SU-DHL-6 (cell line): ENCODE measurements around the gene MBP.

Experiments used
- H2AFZ ChIP-seq: fragments of 200-600 bp; sonication (generic); 2 replicates; pipeline ENCODE4 v1.6.1; 2014; ENCODE audit warnings: low read depth, mild to moderate bottlenecking, moderate library complexity, mixed read lengths, antibody characterized with exemption, low read length; ENCODE audit not compliant: severe bottlenecking
- H3F3A ChIP-seq: fragments of 200-600 bp; shearing (Covaris generic); 2 replicates; pipeline ENCODE4 v1.6.0; 2016; ENCODE audit warnings: antibody characterized with exemption, mild to moderate bottlenecking; ENCODE audit not compliant: insufficient read depth
- H3K27ac ChIP-seq: fragments of 200-600 bp; sonication (generic); 2 replicates; pipeline ENCODE4 v1.5.1; 2016; ENCODE audit warnings: low read depth, mild to moderate bottlenecking, low read length, moderate library complexity, mixed read lengths
- H3K27me3 ChIP-seq: fragments of 200-600 bp; sonication (generic), shearing (Covaris generic); 2 replicates; pipeline ENCODE4 v1.6.0; 2014; ENCODE audit warnings: mild to moderate bottlenecking, low read length
- H3K36me3 ChIP-seq: fragments of 200-600 bp; sonication (generic); 2 replicates; pipeline ENCODE4 v1.6.1; 2014; ENCODE audit warnings: mild to moderate bottlenecking, low read length, mixed read lengths
- H3K4me2 ChIP-seq: fragments of 300-600, 200-600 bp; shearing (Covaris generic), sonication (generic); 2 replicates; pipeline ENCODE4 v1.6.0; 2014; ENCODE audit warnings: low read length, low read depth, mild to moderate bottlenecking; ENCODE audit not compliant: poor library complexity, severe bottlenecking
- H3K4me3 ChIP-seq: fragments of 200-600 bp; sonication (generic); 2 replicates; pipeline ENCODE4 v1.5.1; 2014; ENCODE audit warnings: antibody characterized with exemption, low read length, mild to moderate bottlenecking, mixed read lengths; ENCODE audit not compliant: insufficient read depth, poor library complexity, severe bottlenecking
- H3K79me2 ChIP-seq: fragments of 200-600 bp; sonication (generic); 2 replicates; pipeline ENCODE4 v1.6.1; 2014; ENCODE audit warnings: mild to moderate bottlenecking, low read length, moderate library complexity; ENCODE audit not compliant: insufficient read depth
- H3K9ac ChIP-seq: fragments of 200-600 bp; sonication (generic); 2 replicates; pipeline ENCODE4 v1.7.0; 2014; ENCODE audit warnings: mild to moderate bottlenecking, low read length
- H3K9me2 ChIP-seq: fragments of 200-600 bp; sonication (generic); replicated peaks from 2 replicates; pipeline ENCODE4 v1.6.1; 2014; ENCODE audit warnings: low read length; ENCODE audit not compliant: insufficient read depth
- H3K9me3 ChIP-seq: fragments of 200-600 bp; sonication (generic); 2 replicates; pipeline ENCODE4 v1.6.1; 2014; ENCODE audit warnings: low read length, mixed read lengths; ENCODE audit not compliant: insufficient read depth
- H4K20me1 ChIP-seq: fragments of 200-600 bp; sonication (generic); 2 replicates; pipeline ENCODE4 v1.6.1; 2014; ENCODE audit warnings: low read depth, mild to moderate bottlenecking, antibody characterized with exemption, low read length, moderate library complexity, mixed read lengths
- EZH2phosphoT487 ChIP-seq: fragments of 200-600 bp; sonication (generic), shearing (Covaris generic); conservative IDR thresholded peaks from 2 replicates; pipeline ENCODE4 v1.6.1; 2018; ENCODE audit warnings: mild to moderate bottlenecking, antibody characterized with exemption, low read length, moderate library complexity, mixed read lengths
- TF ChIP-seq, protein P1 (sequence below): fragments of 200-600 bp; sonication (generic); IDR thresholded peaks from one replicate; pipeline ENCODE4 v1.5.1; 2017; ENCODE audit warnings: antibody characterized with exemption, mild to moderate bottlenecking, low read length, moderate library complexity; ENCODE audit not compliant: insufficient read depth, poor library complexity, severe bottlenecking

MBP gene

DNA sequence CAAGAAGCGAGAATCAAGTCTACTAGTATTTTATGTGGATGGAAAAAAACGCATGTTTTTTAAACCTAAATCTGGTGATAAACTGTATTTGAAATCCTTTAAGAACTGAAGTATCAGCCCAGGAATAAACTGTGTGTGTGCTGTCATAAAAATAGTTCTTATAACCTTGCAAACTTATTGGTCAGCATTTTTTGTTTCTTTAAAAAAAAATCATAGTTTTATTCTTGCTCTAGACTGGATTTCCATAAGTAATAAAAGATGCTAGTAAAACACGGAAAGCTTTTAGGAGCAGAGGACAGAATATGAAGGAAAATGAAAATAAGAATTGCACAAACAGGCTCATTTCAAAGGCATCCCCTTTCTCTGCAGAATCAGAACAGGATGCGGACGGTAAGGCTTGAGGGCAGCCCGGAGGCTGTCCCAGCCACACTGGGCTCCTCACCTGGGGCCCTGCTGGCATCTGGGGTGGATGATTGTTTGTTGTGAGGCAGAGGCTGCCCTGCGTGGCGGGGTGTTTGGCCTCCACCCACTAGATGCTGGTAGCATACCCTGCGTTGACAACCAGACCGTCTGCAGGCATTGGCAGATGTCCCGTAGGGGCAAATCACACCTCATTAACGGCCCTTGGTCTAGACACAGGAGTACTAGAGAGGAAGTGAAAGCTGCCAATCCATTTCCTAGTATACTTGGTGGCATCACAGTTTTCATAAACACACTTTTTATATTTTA lies 52.5 kb downstream of the MBP start:
- H3K4me3 ChIP-seq, result peak overlapping the region; percentile 2
- TF ChIP-seq, protein P1, sequence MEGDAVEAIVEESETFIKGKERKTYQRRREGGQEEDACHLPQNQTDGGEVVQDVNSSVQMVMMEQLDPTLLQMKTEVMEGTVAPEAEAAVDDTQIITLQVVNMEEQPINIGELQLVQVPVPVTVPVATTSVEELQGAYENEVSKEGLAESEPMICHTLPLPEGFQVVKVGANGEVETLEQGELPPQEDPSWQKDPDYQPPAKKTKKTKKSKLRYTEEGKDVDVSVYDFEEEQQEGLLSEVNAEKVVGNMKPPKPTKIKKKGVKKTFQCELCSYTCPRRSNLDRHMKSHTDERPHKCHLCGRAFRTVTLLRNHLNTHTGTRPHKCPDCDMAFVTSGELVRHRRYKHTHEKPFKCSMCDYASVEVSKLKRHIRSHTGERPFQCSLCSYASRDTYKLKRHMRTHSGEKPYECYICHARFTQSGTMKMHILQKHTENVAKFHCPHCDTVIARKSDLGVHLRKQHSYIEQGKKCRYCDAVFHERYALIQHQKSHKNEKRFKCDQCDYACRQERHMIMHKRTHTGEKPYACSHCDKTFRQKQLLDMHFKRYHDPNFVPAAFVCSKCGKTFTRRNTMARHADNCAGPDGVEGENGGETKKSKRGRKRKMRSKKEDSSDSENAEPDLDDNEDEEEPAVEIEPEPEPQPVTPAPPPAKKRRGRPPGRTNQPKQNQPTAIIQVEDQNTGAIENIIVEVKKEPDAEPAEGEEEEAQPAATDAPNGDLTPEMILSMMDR, result no peak
- TF ChIP-seq EZH2phosphoT487, result no peak
- no peaks in the 10 kb centered on the region for H3K9me3 ChIP-seq
- no peak overlapping the region for H2AFZ ChIP-seq
- no peaks in the 10 kb centered on the region for H3K9me2 ChIP-seq
- peaks cover 87% of the 10 kb centered on the region for H3K79me2 ChIP-seq
- H3F3A ChIP-seq, result peaks cover 34% of the 10 kb centered on the region
- 0 out of 2 replicates have a peak, but pooled peaks cover 3% of the 10 kb centered on the region for H4K20me1 ChIP-seq
- no peaks in the 10 kb centered on the region for H3K27me3 ChIP-seq
- H3K27ac ChIP-seq, result peak overlapping the region; percentile 90
- H3K9ac ChIP-seq, result peak overlapping the region; percentile 34
- peak overlapping the region; percentile 69 for H3K4me2 ChIP-seq
- no peaks in the 10 kb centered on the region for H3K36me3 ChIP-seq

- peaks cover 26% of the 10 kb centered on the region for H3F3A ChIP-seq
- peak overlapping the region; percentile 90 for H3K27ac ChIP-seq
- no peak overlapping the region for H2AFZ ChIP-seq
- TF ChIP-seq, protein P1, result no peak
- no peak for TF ChIP-seq EZH2phosphoT487
- H3K4me3 ChIP-seq, result no peak overlapping the region
- H3K36me3 ChIP-seq, result no peaks in the 10 kb centered on the region
- no peaks in the 10 kb centered on the region for H3K27me3 ChIP-seq
- H3K9me3 ChIP-seq, result no peaks in the 10 kb centered on the region
- H3K4me2 ChIP-seq, result no peak overlapping the region
- peaks cover 87% of the 10 kb centered on the region for H3K79me2 ChIP-seq
- H3K9me2 ChIP-seq, result no peaks in the 10 kb centered on the region
- H3K9ac ChIP-seq, result no peak overlapping the region
- 0 out of 2 replicates have a peak, but pooled peaks cover 3% of the 10 kb centered on the region for H4K20me1 ChIP-seq
Measured at GRCh38 chr18:77079088-77079487, 53.5 kb downstream of the MBP start.

- H3K27ac ChIP-seq, result no peak overlapping the region
- H3K4me2 ChIP-seq, result no peak overlapping the region
- H3K9me2 ChIP-seq, result no peaks in the 10 kb centered on the region
- H3K27me3 ChIP-seq, result no peaks in the 10 kb centered on the region
- no peak overlapping the region for H3K4me3 ChIP-seq
- 0 out of 2 replicates have a peak, but pooled peaks cover 3% of the 10 kb centered on the region for H4K20me1 ChIP-seq
- no peaks in the 10 kb centered on the region for H3K36me3 ChIP-seq
- H3K9me3 ChIP-seq, result no peaks in the 10 kb centered on the region
- TF ChIP-seq, protein P1, result no peak
- TF ChIP-seq EZH2phosphoT487, result no peak
- H3K9ac ChIP-seq, result no peak overlapping the region
- H3F3A ChIP-seq, result peaks cover 25% of the 10 kb centered on the region
- peaks cover 87% of the 10 kb centered on the region for H3K79me2 ChIP-seq
- no peak overlapping the region for H2AFZ ChIP-seq
Measured at GRCh38 chr18:77078690-77079070, 53.9 kb downstream of the MBP start.
